GM19025 (cell line): ENCODE results near the gene ZMIZ1.

Experiments
- ATAC-seq: cut with Tn5 transposase; IDR thresholded peaks from one replicate; pipeline ENCODE4 v1.9.1; 2021; ENCODE audit warnings: mild to moderate bottlenecking, low read depth, moderate library complexity; ENCODE audit not compliant: unreplicated experiment

ZMIZ1 gene

DNA sequence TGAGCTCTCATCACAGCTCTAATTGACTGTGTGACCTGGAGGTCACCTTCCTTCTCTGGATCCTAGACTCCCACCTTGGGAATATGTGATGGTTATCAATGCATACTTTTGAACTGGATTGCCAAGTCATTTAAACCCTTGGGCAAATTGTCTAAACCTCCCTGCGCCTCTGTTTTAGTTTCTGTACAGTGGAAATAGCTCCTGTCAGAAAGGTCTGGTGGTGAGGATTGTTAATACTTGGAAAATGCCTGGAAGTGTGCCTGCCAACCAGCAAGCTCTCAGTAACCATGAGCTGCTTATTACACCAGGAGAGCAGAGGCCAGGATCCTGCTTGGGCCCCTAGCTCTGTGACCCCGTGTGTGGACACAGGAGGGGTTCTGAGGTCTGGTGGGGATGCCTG, 169.8 kb downstream of the ZMIZ1 start:
- no peak for ATAC-seq

DNA sequence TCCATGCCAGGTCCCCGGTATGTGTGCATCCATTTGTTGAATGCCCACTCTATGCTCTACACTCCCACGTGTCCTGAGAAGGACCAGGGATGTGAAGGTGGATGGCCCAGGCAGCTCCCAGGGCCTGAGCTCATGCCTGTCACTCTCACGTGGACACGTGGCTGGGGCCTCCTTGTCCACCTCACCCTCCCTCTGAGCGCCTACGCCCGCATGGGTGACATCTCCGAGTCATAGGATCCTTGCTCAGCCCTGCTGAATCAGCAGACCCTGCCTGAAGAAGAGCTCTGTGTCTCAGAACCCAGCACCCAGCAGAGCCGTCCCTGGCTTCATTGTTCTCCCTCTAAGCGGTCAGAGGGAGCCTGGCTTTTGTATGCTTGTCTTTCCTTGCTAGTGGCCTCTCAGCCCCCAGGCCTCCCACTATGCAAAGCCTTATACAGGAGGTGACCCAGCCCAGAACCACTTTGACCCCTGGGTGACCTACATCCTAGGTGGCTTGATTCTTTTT, 170.6 kb downstream of the ZMIZ1 start:
- no peak for ATAC-seq

GRCh38 chr10:79239924-79240581, 171.3 kb downstream of the ZMIZ1 start:
- no peak for ATAC-seq

DNA sequence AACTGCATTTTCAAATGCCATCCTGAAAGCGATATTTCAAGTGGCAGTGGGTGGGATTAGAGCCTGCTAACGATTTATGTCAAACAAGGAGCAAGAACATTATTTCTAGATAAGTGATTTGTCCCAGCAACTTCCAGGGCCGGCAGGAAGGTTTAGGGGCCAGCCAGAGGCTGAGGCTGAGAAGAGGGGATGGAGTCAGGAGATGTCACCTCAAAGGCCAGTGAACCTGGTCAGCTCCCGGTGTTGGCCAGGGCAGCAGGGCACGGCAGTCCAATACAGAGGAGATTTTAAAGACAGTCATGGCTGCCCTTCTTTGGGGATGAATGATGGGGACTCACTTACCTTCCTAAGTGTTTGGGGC, 172.8 kb downstream of the ZMIZ1 start:
- ATAC-seq = no peak

DNA sequence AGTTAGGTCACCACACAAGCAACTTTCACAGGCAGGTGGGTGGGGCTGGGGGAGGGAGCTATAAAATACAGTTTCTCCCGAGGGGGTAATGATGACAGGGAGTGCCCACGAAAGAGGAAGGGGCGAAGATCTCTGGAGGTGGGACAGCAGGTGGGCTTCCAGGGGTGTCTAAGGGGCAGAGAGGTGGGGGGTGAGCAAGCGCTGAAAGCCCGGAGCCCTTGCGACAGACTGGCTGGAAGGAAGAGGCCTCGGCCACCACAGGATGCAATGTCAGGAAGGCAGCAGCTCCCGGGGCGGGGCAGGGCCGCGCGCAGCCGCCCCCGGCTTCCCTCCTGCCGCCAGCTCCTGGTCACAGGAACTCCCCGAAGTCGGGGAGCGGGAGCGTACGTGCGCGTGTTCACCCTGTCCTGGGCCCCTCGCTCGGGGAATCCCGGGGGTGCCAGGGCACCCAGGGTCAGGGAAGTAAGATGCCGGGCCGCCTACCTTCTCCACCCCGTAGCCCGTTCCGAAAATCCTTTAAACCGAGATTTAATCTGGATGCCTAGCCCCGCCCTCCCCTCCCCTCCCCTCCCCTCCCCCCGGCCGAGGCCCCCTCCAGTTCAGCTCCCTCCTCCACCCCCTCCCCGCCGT, 173.3 kb downstream of the ZMIZ1 start:
- ATAC-seq = peak; percentile 25

GRCh38 chr10:79242620-79243152, 173.9 kb downstream of the ZMIZ1 start:
- ATAC-seq = peak; percentile 18

- ATAC-seq = peak; percentile 48
Observed at GRCh38 chr10:79243181-79244067, 174.7 kb downstream of the ZMIZ1 start.

DNA sequence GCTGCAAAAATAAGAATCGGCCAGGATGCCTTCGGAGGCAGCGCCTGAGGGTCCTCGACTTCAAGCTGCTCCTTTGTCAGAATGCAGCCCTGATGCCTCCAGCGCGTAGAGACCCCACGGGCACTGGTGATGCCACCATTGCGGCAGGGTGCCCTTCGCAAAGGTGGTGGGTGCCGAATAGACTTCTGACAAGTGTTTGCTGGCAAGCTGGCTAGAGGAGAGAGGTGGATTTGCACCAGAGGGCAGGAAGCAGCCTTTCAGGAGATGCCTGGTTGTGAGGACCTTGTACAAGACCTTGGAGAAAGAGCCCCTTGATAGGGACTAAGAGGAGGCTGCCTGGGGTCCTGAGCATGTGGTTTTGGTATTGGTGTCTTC, 175.3 kb downstream of the ZMIZ1 start:
- ATAC-seq = no peak

GRCh38 chr10:79244841-79245504, 176.2 kb downstream of the ZMIZ1 start:
- ATAC-seq = peak; percentile 25

GRCh38 chr10:79245539-79246208, 176.9 kb downstream of the ZMIZ1 start:
- no peak for ATAC-seq

- no peak for ATAC-seq
Observed at GRCh38 chr10:79246209-79246581, 177.4 kb downstream of the ZMIZ1 start.

DNA sequence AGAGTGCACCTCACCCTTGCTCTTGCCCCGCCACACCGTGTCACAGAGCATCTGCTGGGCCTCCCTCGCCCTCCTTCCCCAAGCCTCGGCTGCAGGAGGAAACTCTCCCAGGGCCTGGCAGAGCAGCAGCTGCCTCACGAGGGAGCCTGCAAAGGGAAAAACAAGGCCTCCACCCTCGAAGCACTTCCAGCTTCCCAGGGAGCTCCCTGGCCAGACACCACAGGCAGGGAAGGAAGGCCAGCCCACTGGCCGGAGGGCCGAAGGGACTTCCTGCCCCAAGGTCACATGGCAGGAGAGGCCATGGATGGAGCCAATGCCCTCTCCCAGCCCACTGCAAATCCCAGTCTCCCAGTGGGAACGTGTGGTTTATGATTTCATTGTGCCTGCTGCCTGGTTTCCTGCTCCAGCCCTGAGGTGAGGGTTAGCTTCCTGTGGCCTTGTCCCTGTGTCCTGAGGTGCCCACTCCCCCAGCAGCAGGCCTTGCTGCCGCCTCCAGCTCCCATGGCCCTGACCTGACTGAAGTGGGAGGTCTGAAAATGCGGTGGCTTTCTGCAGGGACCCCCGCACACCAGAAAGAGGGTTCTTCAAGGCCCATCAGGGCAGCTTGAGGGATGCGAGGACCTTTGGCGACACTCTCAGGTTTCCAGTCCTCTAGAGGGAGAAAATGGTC, 178.0 kb downstream of the ZMIZ1 start:
- no peak for ATAC-seq

DNA sequence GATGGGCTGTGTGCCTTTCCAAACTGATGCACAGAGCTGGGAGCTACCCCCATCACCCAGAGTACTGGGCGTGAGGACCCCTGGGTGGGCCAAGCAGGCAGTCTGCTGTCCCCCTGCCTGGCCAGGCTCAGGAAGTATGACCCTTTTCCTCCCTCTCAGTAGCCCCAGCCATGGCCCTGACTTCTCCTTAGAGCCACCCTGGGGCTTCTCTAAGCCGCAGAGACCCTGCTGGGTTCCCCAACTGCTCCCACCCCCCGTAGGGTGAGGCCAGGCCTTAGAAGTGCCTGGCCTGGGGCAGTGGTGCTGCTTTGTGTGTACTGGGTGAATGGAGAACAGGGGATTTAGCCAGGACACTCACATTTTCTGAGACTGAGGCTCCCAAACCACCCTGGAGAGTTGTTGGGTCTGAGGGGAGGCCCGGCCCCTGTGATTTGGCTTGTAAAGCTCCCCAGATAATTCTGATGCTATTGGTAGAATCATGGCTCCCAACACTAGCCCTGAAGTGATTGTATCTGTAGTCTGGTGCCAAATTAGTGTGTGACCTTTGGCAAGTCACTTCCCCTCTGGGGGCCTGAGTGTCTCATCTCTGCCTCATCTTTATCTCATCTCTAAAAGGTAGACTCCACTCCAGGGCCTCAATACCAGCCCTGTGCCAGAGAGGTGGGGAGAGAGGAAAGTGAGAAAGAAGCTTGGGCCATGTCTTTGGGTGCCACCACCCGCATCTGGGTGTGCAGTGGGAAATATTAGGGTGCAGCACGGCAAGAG, 178.8 kb downstream of the ZMIZ1 start:
- no peak for ATAC-seq

- no peak for ATAC-seq
Observed at GRCh38 chr10:79248341-79249185, 179.8 kb downstream of the ZMIZ1 start.

GRCh38 chr10:79249186-79250121, 180.7 kb downstream of the ZMIZ1 start:
- ATAC-seq = peak; percentile 61

- no peak for ATAC-seq
Observed at GRCh38 chr10:79250259-79250658, 181.5 kb downstream of the ZMIZ1 start.

DNA sequence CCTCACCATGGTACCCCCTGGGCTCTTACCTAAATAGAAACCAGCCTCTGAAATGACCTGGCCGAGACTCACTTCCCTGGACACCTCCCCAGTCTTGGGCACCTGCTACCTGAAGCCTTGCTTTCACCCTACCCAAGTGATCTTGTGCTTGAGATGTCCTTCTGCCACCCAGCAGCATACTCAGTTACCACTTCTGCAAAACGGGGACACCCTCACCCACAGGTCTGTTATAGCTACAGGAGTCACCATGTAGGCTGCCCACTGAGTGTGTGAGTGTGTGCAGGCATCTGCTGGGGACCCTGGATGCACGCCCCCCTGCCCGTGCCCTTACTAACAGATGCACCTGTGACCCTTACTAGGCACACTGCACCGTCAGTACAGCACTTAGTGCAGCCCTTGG, 183.7 kb downstream of the ZMIZ1 start:
- ATAC-seq = no peak
